Measurements from ENCODE around the gene FNIP2.

FNIP2 gene

GRCh38 chr4:158763462-158763861 lies 5.4 kb upstream of the FNIP2 start:
- no peak for DNase-seq (ENCODE audit: low spot score)

GRCh38 chr4:158766434-158767044 lies 2.3 kb upstream of the FNIP2 start:
- DNase-seq (ENCODE audit: low spot score) = no peak

- DNase-seq (ENCODE audit: low spot score) = no peak
Measured at GRCh38 chr4:158767451-158767850, 1.4 kb upstream of the FNIP2 start.

- peak; percentile 50 for DNase-seq (ENCODE audit: low spot score)
Measured at GRCh38 chr4:158769175-158769921, 522 bp downstream of the FNIP2 start.

- no peak for DNase-seq (ENCODE audit: low spot score)
Measured at GRCh38 chr4:158770671-158771070, 1.8 kb downstream of the FNIP2 start.

- no peak for DNase-seq (ENCODE audit: low spot score)
Measured at GRCh38 chr4:158771776-158772175, 3.0 kb downstream of the FNIP2 start.

- no peak for DNase-seq (ENCODE audit: low spot score)
Measured at GRCh38 chr4:158775091-158775651, 6.3 kb downstream of the FNIP2 start.

- DNase-seq (ENCODE audit: low spot score) = no peak
Measured at GRCh38 chr4:158776106-158776505, 7.3 kb downstream of the FNIP2 start.

- DNase-seq (ENCODE audit: low spot score) = no peak
Measured at GRCh38 chr4:158777423-158778155, 8.8 kb downstream of the FNIP2 start.

- peak; percentile 76 for DNase-seq (ENCODE audit: low spot score)
Measured at GRCh38 chr4:158778156-158778711, 9.4 kb downstream of the FNIP2 start.

GRCh38 chr4:158778712-158779111 lies 9.9 kb downstream of the FNIP2 start:
- no peak for DNase-seq (ENCODE audit: low spot score)

- no peak for DNase-seq (ENCODE audit: low spot score)
Measured at GRCh38 chr4:158781963-158782362, 13.1 kb downstream of the FNIP2 start.

- no peak for DNase-seq (ENCODE audit: low spot score)
Measured at GRCh38 chr4:158782551-158783360, 13.9 kb downstream of the FNIP2 start.

- DNase-seq (ENCODE audit: low spot score) = no peak
Measured at GRCh38 chr4:158783785-158784184, 15.0 kb downstream of the FNIP2 start.

- no peak for DNase-seq (ENCODE audit: low spot score)
Measured at GRCh38 chr4:158785718-158786117, 16.9 kb downstream of the FNIP2 start.

GRCh38 chr4:158786121-158786601 lies 17.3 kb downstream of the FNIP2 start:
- no peak for DNase-seq (ENCODE audit: low spot score)

GRCh38 chr4:158786955-158787354 lies 18.1 kb downstream of the FNIP2 start:
- DNase-seq (ENCODE audit: low spot score) = no peak

- DNase-seq (ENCODE audit: low spot score) = no peak
Measured at GRCh38 chr4:158787709-158788475, 19.1 kb downstream of the FNIP2 start.

- no peak for DNase-seq (ENCODE audit: low spot score)
Measured at GRCh38 chr4:158788516-158788915, 19.7 kb downstream of the FNIP2 start.

- no peak for DNase-seq (ENCODE audit: low spot score)
Measured at GRCh38 chr4:158789853-158790252, 21.0 kb downstream of the FNIP2 start.

- no peak for DNase-seq (ENCODE audit: low spot score)
Measured at GRCh38 chr4:158793021-158793420, 24.2 kb downstream of the FNIP2 start.
